Tibial nerve (tissue), 4 donors: ENCODE measurements around the gene PDE1A.

Experiments
- EP300 ChIP-seq, 2 donors: sonication (generic); formaldehyde crosslinking; IDR thresholded peaks; one replicate each; pipeline ENCODE4 v1.6.1; 2017; ENCODE audit warnings: antibody characterized with exemption in 2 of 2, mild to moderate bottlenecking in 1 of 2
- POLR2A ChIP-seq, 2 donors: fragments of 450-650 bp; IDR thresholded peaks; one replicate each; pipeline ENCODE4 v1.6.1; 2017; ENCODE audit warnings: antibody characterized with exemption in 2 of 2, mild to moderate bottlenecking in 2 of 2, moderate library complexity in 2 of 2
- TF ChIP-seq, protein P1 (sequence below), 5 experiments: fragments of 200-600 bp in 3 of 5; fragments of 450-650 bp in 2 of 5; sonication (generic) in 3 of 5; IDR thresholded peaks; one replicate each; pipeline ENCODE4 v1.5.1; 2016 to 2019; ENCODE audit warnings: antibody characterized with exemption in 5 of 5, mild to moderate bottlenecking in 3 of 5, moderate library complexity in 2 of 5

DNA sequence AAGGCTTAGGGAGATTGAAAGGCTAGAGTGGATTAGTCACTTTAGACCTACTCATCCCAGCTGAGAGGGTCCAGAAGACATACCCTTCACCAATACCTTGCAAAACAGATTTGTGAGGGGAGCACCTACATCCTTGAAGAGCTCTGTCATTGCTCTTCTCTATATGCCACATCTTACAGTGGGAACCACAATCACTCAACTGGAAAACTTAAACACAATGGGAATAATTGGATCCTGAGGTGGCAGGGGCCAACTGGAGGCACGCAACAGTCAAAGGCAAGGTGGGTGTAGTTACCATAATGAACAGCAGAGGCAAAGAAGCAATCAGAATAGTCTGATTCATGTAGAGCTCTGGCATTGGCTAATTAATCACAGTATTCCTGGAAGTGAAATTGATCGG lies 35.4 kb downstream of the PDE1A start:
- TF ChIP-seq, protein P1, sequence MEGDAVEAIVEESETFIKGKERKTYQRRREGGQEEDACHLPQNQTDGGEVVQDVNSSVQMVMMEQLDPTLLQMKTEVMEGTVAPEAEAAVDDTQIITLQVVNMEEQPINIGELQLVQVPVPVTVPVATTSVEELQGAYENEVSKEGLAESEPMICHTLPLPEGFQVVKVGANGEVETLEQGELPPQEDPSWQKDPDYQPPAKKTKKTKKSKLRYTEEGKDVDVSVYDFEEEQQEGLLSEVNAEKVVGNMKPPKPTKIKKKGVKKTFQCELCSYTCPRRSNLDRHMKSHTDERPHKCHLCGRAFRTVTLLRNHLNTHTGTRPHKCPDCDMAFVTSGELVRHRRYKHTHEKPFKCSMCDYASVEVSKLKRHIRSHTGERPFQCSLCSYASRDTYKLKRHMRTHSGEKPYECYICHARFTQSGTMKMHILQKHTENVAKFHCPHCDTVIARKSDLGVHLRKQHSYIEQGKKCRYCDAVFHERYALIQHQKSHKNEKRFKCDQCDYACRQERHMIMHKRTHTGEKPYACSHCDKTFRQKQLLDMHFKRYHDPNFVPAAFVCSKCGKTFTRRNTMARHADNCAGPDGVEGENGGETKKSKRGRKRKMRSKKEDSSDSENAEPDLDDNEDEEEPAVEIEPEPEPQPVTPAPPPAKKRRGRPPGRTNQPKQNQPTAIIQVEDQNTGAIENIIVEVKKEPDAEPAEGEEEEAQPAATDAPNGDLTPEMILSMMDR (IDR thresholded peaks at IDR 0.05), result no peak
- no peak for TF ChIP-seq POLR2A (IDR thresholded peaks at IDR 0.05)
- no peak for TF ChIP-seq EP300 (IDR thresholded peaks at IDR 0.05)
